ENCODE data around the gene UPP2. TPM values are rescaled to one million over a fixed set of nuclear protein-coding genes. Genes with fewer than 3 reads are reported as not detected.
A peak's percentile ranks its signal among the peaks of the same experiment; 100 is the strongest.

Gene UPP2
- total and polyA plus RNA-seq, 2 of the 13 experiments (the other 11 are each of a cell fraction or from before 2014, with no cell fraction given), result 0.07 to 0.28 TPM

DNA sequence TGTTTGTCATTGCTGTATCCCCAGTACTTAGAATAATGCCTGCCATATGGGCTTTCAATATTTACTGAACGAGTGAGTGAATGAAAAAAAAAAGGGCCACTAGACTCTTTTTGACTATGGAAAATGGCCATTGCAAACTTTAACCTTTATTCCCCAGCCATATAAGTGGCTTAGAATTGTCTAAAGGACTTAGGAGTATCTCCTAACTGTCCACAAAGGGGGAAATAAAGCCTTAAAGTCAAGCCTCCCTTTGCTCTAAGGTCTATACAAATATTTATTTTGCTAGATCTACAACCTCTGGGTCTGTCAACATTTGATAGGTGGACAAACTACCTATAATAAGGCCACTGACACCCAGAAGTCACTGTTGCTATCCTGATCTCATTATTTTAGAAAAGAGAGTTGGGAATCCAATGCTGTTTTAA is 25.7 kb downstream of the UPP2 start (continued):
- no peak for TF ChIP-seq ZSCAN30 (CRISPR knock-in tag; IDR thresholded peaks at IDR 0.05)
- peak; percentile 29; the same call in 1 of the 2 replicates for TF ChIP-seq THAP11 (CRISPR knock-in tag; IDR thresholded peaks at IDR 0.05)
- no peak for TF ChIP-seq HOXA7 (CRISPR knock-in tag; IDR thresholded peaks at IDR 0.05)
- no peak; the same call in 1 of the 2 replicates for TF ChIP-seq ZSCAN9 (CRISPR knock-in tag; IDR thresholded peaks at IDR 0.05; ENCODE audit: borderline replicate concordance)
- TF ChIP-seq SRY (CRISPR knock-in tag; IDR thresholded peaks at IDR 0.05), result no peak
- TF ChIP-seq, protein P1, sequence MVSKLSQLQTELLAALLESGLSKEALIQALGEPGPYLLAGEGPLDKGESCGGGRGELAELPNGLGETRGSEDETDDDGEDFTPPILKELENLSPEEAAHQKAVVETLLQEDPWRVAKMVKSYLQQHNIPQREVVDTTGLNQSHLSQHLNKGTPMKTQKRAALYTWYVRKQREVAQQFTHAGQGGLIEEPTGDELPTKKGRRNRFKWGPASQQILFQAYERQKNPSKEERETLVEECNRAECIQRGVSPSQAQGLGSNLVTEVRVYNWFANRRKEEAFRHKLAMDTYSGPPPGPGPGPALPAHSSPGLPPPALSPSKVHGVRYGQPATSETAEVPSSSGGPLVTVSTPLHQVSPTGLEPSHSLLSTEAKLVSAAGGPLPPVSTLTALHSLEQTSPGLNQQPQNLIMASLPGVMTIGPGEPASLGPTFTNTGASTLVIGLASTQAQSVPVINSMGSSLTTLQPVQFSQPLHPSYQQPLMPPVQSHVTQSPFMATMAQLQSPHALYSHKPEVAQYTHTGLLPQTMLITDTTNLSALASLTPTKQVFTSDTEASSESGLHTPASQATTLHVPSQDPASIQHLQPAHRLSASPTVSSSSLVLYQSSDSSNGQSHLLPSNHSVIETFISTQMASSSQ (IDR thresholded peaks at IDR 0.05; ENCODE audit: low read depth), result peak; percentile 36; the same call in 1 of the 2 replicates
- TF ChIP-seq, protein P1 (CRISPR knock-in tag; IDR thresholded peaks at IDR 0.05; ENCODE audit: borderline replicate concordance), result no peak
- TF ChIP-seq SALL2 (CRISPR knock-in tag; IDR thresholded peaks at IDR 0.05), result no peak
- peak; percentile 41; the same call in 1 of the 2 replicates for TF ChIP-seq SSRP1 (CRISPR knock-in tag; IDR thresholded peaks at IDR 0.05)
- TF ChIP-seq KAT7 (CRISPR knock-in tag; IDR thresholded peaks at IDR 0.05; ENCODE audit: borderline replicate concordance), result no peak
- TF ChIP-seq, protein P2, sequence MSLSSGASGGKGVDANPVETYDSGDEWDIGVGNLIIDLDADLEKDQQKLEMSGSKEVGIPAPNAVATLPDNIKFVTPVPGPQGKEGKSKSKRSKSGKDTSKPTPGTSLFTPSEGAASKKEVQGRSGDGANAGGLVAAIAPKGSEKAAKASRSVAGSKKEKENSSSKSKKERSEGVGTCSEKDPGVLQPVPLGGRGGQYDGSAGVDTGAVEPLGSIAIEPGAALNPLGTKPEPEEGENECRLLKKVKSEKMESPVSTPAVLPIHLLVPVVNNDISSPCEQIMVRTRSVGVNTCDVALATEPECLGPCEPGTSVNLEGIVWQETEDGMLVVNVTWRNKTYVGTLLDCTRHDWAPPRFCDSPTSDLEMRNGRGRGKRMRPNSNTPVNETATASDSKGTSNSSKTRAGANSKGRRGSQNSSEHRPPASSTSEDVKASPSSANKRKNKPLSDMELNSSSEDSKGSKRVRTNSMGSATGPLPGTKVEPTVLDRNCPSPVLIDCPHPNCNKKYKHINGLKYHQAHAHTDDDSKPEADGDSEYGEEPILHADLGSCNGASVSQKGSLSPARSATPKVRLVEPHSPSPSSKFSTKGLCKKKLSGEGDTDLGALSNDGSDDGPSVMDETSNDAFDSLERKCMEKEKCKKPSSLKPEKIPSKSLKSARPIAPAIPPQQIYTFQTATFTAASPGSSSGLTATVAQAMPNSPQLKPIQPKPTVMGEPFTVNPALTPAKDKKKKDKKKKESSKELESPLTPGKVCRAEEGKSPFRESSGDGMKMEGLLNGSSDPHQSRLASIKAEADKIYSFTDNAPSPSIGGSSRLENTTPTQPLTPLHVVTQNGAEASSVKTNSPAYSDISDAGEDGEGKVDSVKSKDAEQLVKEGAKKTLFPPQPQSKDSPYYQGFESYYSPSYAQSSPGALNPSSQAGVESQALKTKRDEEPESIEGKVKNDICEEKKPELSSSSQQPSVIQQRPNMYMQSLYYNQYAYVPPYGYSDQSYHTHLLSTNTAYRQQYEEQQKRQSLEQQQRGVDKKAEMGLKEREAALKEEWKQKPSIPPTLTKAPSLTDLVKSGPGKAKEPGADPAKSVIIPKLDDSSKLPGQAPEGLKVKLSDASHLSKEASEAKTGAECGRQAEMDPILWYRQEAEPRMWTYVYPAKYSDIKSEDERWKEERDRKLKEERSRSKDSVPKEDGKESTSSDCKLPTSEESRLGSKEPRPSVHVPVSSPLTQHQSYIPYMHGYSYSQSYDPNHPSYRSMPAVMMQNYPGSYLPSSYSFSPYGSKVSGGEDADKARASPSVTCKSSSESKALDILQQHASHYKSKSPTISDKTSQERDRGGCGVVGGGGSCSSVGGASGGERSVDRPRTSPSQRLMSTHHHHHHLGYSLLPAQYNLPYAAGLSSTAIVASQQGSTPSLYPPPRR (CRISPR knock-in tag; IDR thresholded peaks at IDR 0.05; ENCODE audit: borderline replicate concordance), result peak; percentile 88
- no peak for TF ChIP-seq CENPX (CRISPR knock-in tag; IDR thresholded peaks at IDR 0.05)
- peak; percentile 69 for TF ChIP-seq NCOA2 (CRISPR knock-in tag; IDR thresholded peaks at IDR 0.05)
- no peak for TF ChIP-seq PRPF4 (IDR thresholded peaks at IDR 0.05; ENCODE audit: low read depth, low read length, poor library complexity, severe bottlenecking)
- no peak for TF ChIP-seq USF2 (IDR thresholded peaks at IDR 0.05; ENCODE audit: low read depth, low read length)
- TF ChIP-seq USF2 (CRISPR knock-in tag; IDR thresholded peaks at IDR 0.05; ENCODE audit: borderline replicate concordance), result no peak
- TF ChIP-seq SAP130 (CRISPR knock-in tag; IDR thresholded peaks at IDR 0.05; ENCODE audit: low read depth), result peak; percentile 47
- no peak for TF ChIP-seq JUNB (CRISPR knock-in tag; IDR thresholded peaks at IDR 0.05; ENCODE audit: borderline replicate concordance)
